Measurements from ENCODE around the gene LGALS12.

Gene LGALS12

GRCh38 chr11:63490551-63491239 lies 15.2 kb upstream of the LGALS12 start, which contains the start of gene PLAAT5:
PLAAT5 (minus strand) TSS chr11:63491167; CDS start chr11:63491034, 133 bp downstream.
- Histone ChIP-seq H3K4me1 (ENCODE audit: control insufficient read depth, insufficient read depth, low read length) (peaks cover 17% of the 10 kb centered on the region), H3K27ac (ENCODE audit: low read length) (peak within 1 kb of the TSS; percentile 77), H3K4me3 (ENCODE audit: low read length in 2 of 2) (peak within 1 kb of the TSS; percentile 61 to 80)

DNA sequence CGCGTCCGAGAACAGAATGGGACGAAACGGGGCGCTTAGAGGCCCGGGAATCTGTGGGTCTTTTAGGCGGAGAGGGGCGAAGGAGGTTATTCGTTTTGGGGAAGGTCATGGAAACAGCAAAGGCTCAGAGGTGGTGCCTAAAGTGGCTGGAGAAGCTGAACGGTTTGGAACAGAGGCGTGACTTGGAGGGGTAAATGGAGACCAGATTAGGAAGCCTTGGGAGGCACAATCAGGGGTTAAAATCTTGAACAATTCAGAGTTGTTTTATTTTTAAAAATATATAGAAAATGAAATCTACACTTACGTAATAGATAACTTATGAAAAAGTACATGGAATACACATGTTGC lies 14.7 kb upstream of the LGALS12 start:
- Histone ChIP-seq H3K4me1 (ENCODE audit: control insufficient read depth, insufficient read depth, low read length) (peaks cover 17% of the 10 kb centered on the region), H3K9ac (ENCODE audit: low read length in 2 of 2) (peak overlapping the region; percentile 59 to 83), H3K9me3 (ENCODE audit: control insufficient read depth in 2 of 2, low read length in 2 of 2) (peaks cover 0 to 3% of the 10 kb centered on the region in 2 donors), H3K4me3 (ENCODE audit: low read length in 2 of 2) (peak overlapping the region; percentile 61 to 80), H3K27ac (ENCODE audit: low read length) (peak overlapping the region; percentile 77), H3K27me3 (ENCODE audit: control insufficient read depth in 1 of 2, insufficient read depth in 2 of 2, low read length in 2 of 2) (no peaks in the 10 kb centered on the region), H3K36me3 (ENCODE audit: control insufficient read depth in 2 of 2, insufficient read depth in 2 of 2, low read length in 2 of 2) (no peaks in the 10 kb centered on the region)

More at GRCh38 chr11:63490551-63491239, 15.2 kb upstream of the LGALS12 start, which contains the start of gene PLAAT5:
- no peaks in the 10 kb centered on the region for H3K27me3 ChIP-seq (ENCODE audit: control insufficient read depth in 1 of 2, insufficient read depth in 2 of 2, low read length in 2 of 2)
- H3K9me3 ChIP-seq (ENCODE audit: control insufficient read depth in 2 of 2, low read length in 2 of 2) = peaks cover 0 to 3% of the 10 kb centered on the region in 2 donors
- no peaks in the 10 kb centered on the region for H3K36me3 ChIP-seq (ENCODE audit: control insufficient read depth in 2 of 2, insufficient read depth in 2 of 2, low read length in 2 of 2)
- H3K9ac ChIP-seq (ENCODE audit: low read length in 2 of 2) = peak within 1 kb of the TSS; percentile 59 to 83

DNA sequence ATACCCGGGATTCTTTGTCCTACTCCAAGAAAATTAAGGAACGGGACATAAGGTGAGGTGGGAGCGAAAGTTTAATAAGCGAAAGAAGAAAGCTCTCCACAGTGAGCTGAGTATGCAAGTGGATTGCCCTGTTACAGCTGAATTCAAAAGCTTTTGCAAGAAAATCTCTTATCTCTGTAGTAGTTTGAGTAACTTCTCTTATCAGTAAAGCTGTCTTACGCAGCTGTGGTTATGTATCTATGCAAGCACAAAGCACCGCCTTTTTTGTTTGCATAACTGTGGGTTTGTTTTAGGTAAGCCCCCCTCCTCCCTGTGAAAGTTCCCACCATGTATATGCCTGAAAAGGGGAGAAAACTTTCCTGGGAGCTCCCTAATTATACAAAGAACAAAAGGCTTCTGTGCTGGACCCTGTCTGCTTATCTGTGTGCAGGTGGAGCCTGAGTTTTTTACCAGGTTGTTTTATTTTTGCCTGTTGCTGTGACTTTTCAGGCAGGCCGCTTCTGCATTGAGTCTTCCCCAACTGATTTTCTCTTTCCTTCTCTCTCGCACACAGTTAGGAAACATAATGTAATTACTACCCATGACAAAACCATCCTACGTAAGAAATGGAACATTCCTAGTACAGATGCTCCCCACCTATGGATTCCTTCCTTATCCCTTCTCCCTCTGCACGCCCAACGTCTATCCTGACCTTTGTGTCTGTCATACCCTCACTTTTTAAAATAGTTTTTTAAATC lies 14.1 kb upstream of the LGALS12 start:
- Histone ChIP-seq H3K27me3 (ENCODE audit: control insufficient read depth in 1 of 2, insufficient read depth in 2 of 2, low read length in 2 of 2) (no peaks in the 10 kb centered on the region), H3K4me3 (ENCODE audit: low read length in 2 of 2) (peak overlapping the region; percentile 61 to 80), H3K9ac (ENCODE audit: low read length in 2 of 2) (peak overlapping the region; percentile 43 to 83), H3K36me3 (ENCODE audit: control insufficient read depth in 2 of 2, insufficient read depth in 2 of 2, low read length in 2 of 2) (no peaks in the 10 kb centered on the region), H3K4me1 (ENCODE audit: control insufficient read depth, insufficient read depth, low read length) (peaks cover 17% of the 10 kb centered on the region), H3K27ac (ENCODE audit: low read length) (peak overlapping the region; percentile 77), H3K9me3 (ENCODE audit: control insufficient read depth in 2 of 2, low read length in 2 of 2) (no peaks in the 10 kb centered on the region)

DNA sequence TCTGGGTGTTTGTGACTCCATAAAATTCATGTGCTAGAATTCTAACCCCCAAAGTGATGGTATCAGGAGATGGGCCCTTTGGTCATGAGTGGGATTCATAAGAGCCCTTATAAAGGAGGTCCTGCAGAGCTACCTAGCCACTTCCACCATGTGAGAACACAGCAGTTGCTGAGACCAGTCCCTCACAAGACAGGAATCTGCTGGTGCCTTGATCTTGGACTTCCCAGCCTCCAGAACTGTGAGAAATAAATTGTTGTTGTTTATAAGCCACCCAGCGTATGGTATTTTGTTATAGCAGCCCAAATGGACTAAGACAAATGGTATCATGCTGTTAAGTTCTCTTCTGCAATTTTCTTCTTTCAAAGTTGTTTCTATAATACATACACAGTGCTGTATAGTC lies 13.4 kb upstream of the LGALS12 start:
- no peaks in the 10 kb centered on the region for H3K9me3 ChIP-seq (ENCODE audit: control insufficient read depth in 2 of 2, low read length in 2 of 2)
- H3K4me3 ChIP-seq (ENCODE audit: low read length in 2 of 2) = no peak overlapping the region

DNA sequence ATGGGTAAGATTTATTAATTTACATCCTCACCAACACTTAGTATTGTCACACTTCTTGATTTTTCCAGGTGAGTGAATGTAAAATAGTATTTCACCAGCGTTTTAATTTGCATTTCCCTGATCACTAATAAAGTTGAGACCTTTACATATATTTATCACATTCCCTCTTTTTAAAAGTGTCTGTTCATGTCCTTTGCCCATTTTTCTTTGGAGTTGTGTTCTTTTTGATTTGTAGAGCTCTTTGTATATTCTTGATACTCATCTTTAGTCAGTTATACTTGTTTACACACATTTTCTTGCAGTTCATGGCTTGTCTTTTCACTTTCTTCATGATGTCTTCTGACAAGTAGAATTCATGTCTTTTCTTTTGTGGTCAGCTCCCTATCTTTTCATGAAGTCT lies 12.8 kb upstream of the LGALS12 start:
- H3K9ac ChIP-seq (ENCODE audit: low read length in 2 of 2) = no peak overlapping the region
- H3K27ac ChIP-seq (ENCODE audit: low read length) = no peak overlapping the region
- H3K36me3 ChIP-seq (ENCODE audit: control insufficient read depth in 2 of 2, insufficient read depth in 2 of 2, low read length in 2 of 2) = no peaks in the 10 kb centered on the region
- H3K4me1 ChIP-seq (ENCODE audit: control insufficient read depth, insufficient read depth, low read length) = peaks cover 17% of the 10 kb centered on the region
- no peaks in the 10 kb centered on the region for H3K27me3 ChIP-seq (ENCODE audit: control insufficient read depth in 1 of 2, insufficient read depth in 2 of 2, low read length in 2 of 2)
- H3K9me3 ChIP-seq (ENCODE audit: control insufficient read depth in 2 of 2, low read length in 2 of 2) = no peaks in the 10 kb centered on the region
- H3K4me3 ChIP-seq (ENCODE audit: low read length in 2 of 2) = no peak overlapping the region

More for the DNA sequence above, 13.4 kb upstream of the LGALS12 start:
- H3K4me1 ChIP-seq (ENCODE audit: control insufficient read depth, insufficient read depth, low read length) = peaks cover 17% of the 10 kb centered on the region
- H3K9ac ChIP-seq (ENCODE audit: low read length in 2 of 2) = no peak overlapping the region
- H3K27ac ChIP-seq (ENCODE audit: low read length) = peak overlapping the region; percentile 77
- no peaks in the 10 kb centered on the region for H3K27me3 ChIP-seq (ENCODE audit: control insufficient read depth in 1 of 2, insufficient read depth in 2 of 2, low read length in 2 of 2)
- H3K36me3 ChIP-seq (ENCODE audit: control insufficient read depth in 2 of 2, insufficient read depth in 2 of 2, low read length in 2 of 2) = no peaks in the 10 kb centered on the region

- Histone ChIP-seq H3K27me3 (ENCODE audit: control insufficient read depth in 1 of 2, insufficient read depth in 2 of 2, low read length in 2 of 2) (no peaks in the 10 kb centered on the region), H3K4me1 (ENCODE audit: control insufficient read depth, insufficient read depth, low read length) (peaks cover 14% of the 10 kb centered on the region), H3K9ac (ENCODE audit: low read length in 2 of 2) (no peak overlapping the region), H3K27ac (ENCODE audit: low read length) (peak overlapping the region; percentile 24), H3K36me3 (ENCODE audit: control insufficient read depth in 2 of 2, insufficient read depth in 2 of 2, low read length in 2 of 2) (no peaks in the 10 kb centered on the region), H3K9me3 (ENCODE audit: control insufficient read depth in 2 of 2, low read length in 2 of 2) (peaks cover 2 to 4% of the 10 kb centered on the region in 2 donors), H3K4me3 (ENCODE audit: low read length in 2 of 2) (peak overlapping the region in 1 of 2 donors; percentile 18)
Measured at GRCh38 chr11:63494975-63495374, 10.9 kb upstream of the LGALS12 start.

DNA sequence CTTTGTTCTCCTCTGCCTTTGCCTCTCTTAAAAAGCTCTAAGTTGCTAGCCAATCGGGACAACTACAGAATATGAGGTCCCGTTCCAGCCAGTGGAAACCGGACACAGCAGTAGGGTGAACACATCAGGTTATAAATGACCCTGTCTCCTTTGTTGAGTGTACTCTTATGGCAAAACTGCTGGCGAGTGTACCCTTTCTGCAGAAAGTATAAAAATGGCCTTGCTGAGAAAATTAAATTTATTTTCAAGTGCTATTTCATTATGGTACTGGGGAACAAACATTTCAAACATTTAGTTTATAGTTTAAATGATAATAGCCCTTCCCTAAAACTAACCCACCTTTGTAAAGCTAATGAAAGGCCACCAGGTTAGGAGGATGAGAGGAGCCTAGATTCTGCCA lies 6.0 kb upstream of the LGALS12 start:
- Histone ChIP-seq H3K36me3 (ENCODE audit: control insufficient read depth in 2 of 2, insufficient read depth in 2 of 2, low read length in 2 of 2) (no peaks in the 10 kb centered on the region), H3K9me3 (ENCODE audit: control insufficient read depth in 2 of 2, low read length in 2 of 2) (peaks cover 5 to 11% of the 10 kb centered on the region in 2 donors), H3K27ac (ENCODE audit: low read length) (no peak overlapping the region), H3K27me3 (ENCODE audit: control insufficient read depth in 1 of 2, insufficient read depth in 2 of 2, low read length in 2 of 2) (no peaks in the 10 kb centered on the region), H3K4me1 (ENCODE audit: control insufficient read depth, insufficient read depth, low read length) (peaks cover 5% of the 10 kb centered on the region), H3K4me3 (ENCODE audit: low read length in 2 of 2) (no peak overlapping the region), H3K9ac (ENCODE audit: low read length in 2 of 2) (no peak overlapping the region)

DNA sequence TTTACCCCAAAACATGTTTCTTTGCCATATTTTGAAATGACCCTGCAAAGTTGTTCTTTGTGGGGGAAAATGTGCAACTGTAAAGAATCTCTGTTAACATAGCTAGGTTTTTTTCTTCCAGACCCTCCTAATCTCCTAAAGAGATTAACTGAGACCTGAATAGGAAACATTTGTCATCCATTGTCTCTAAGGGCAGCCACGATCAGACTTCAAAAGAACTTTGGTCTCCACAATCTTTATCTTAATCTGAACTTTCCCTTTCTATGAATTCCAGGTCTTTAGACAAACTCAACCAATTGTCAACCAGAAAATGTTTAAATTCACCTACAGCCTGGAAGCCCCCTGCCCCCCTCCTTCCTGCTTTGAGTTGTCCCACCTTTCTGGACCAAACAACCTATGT lies 4.6 kb upstream of the LGALS12 start:
- peaks cover 7% of the 10 kb centered on the region for H3K4me1 ChIP-seq (ENCODE audit: control insufficient read depth, insufficient read depth, low read length)
- H3K27ac ChIP-seq (ENCODE audit: low read length) = no peak overlapping the region
- H3K9ac ChIP-seq (ENCODE audit: low read length in 2 of 2) = no peak overlapping the region
- no peak overlapping the region for H3K4me3 ChIP-seq (ENCODE audit: low read length in 2 of 2)
- peaks cover 5 to 11% of the 10 kb centered on the region in 2 donors for H3K9me3 ChIP-seq (ENCODE audit: control insufficient read depth in 2 of 2, low read length in 2 of 2)
- H3K36me3 ChIP-seq (ENCODE audit: control insufficient read depth in 2 of 2, insufficient read depth in 2 of 2, low read length in 2 of 2) = no peaks in the 10 kb centered on the region
- H3K27me3 ChIP-seq (ENCODE audit: control insufficient read depth in 1 of 2, insufficient read depth in 2 of 2, low read length in 2 of 2) = no peaks in the 10 kb centered on the region

- Histone ChIP-seq H3K9me3 (ENCODE audit: control insufficient read depth in 2 of 2, low read length in 2 of 2) (peaks cover 5 to 11% of the 10 kb centered on the region in 2 donors), H3K4me3 (ENCODE audit: low read length in 2 of 2) (no peak overlapping the region), H3K4me1 (ENCODE audit: control insufficient read depth, insufficient read depth, low read length) (peaks cover 7% of the 10 kb centered on the region), H3K36me3 (ENCODE audit: control insufficient read depth in 2 of 2, insufficient read depth in 2 of 2, low read length in 2 of 2) (no peaks in the 10 kb centered on the region), H3K27me3 (ENCODE audit: control insufficient read depth in 1 of 2, insufficient read depth in 2 of 2, low read length in 2 of 2) (no peaks in the 10 kb centered on the region), H3K9ac (ENCODE audit: low read length in 2 of 2) (no peak overlapping the region), H3K27ac (ENCODE audit: low read length) (no peak overlapping the region)
Measured at GRCh38 chr11:63502252-63502820, 3.5 kb upstream of the LGALS12 start.

- Histone ChIP-seq H3K27me3 (ENCODE audit: control insufficient read depth in 1 of 2, insufficient read depth in 2 of 2, low read length in 2 of 2) (no peaks in the 10 kb centered on the region), H3K4me1 (ENCODE audit: control insufficient read depth, insufficient read depth, low read length) (peaks cover 7% of the 10 kb centered on the region), H3K9ac (ENCODE audit: low read length in 2 of 2) (no peak overlapping the region), H3K27ac (ENCODE audit: low read length) (no peak overlapping the region), H3K36me3 (ENCODE audit: control insufficient read depth in 2 of 2, insufficient read depth in 2 of 2, low read length in 2 of 2) (no peaks in the 10 kb centered on the region), H3K9me3 (ENCODE audit: control insufficient read depth in 2 of 2, low read length in 2 of 2) (peaks cover 5 to 11% of the 10 kb centered on the region in 2 donors), H3K4me3 (ENCODE audit: low read length in 2 of 2) (no peak overlapping the region)
Measured at GRCh38 chr11:63503492-63503891, 2.4 kb upstream of the LGALS12 start.
